Endodermal cell (in vitro differentiated cells): ENCODE results near the gene TTC7B. TPM values are rescaled to one million over a fixed set of nuclear protein-coding genes. Genes with fewer than 3 reads are reported as not detected.
"Not testable (repeated sequence)": the region's sequence is repeated elsewhere in the genome, so short reads cannot be mapped to it uniquely, and the experiment has no call there.

Source experiments
- DNase-seq: peaks from one replicate; pipeline ENCODE4 v3.0.0-alpha.2; 2017
- H3K27ac ChIP-seq: 2 replicates; pipeline ENCODE4 v1.5.1; 2013; ENCODE audit warnings: mild to moderate bottlenecking, low read depth, low read length, moderate library complexity
- H3K27me3 ChIP-seq: 2 replicates; pipeline ENCODE4 v1.6.1; 2013; ENCODE audit warnings: mild to moderate bottlenecking, low read length, moderate library complexity; ENCODE audit not compliant: insufficient read depth, control insufficient read depth, poor library complexity, severe bottlenecking
- H3K36me3 ChIP-seq: 2 replicates; pipeline ENCODE4 v1.7.0; 2013; ENCODE audit warnings: mild to moderate bottlenecking, low read length, moderate library complexity; ENCODE audit not compliant: control insufficient read depth, insufficient read depth
- H3K4me1 ChIP-seq: one replicate; pipeline ENCODE4 v1.7.0; 2013; ENCODE audit warnings: low read length; ENCODE audit not compliant: control insufficient read depth, insufficient read depth
- H3K4me3 ChIP-seq: 2 replicates; pipeline ENCODE4 v1.5.1; 2013; ENCODE audit warnings: mild to moderate bottlenecking, low read length, moderate library complexity
- H3K9ac ChIP-seq: 2 replicates; pipeline ENCODE4 v1.6.1; 2013; ENCODE audit warnings: mild to moderate bottlenecking, low read length, moderate library complexity; ENCODE audit not compliant: poor library complexity, severe bottlenecking; ENCODE audit errors: extremely low read depth
- H3K9me3 ChIP-seq: 2 replicates; pipeline ENCODE4 v1.6.1; 2013; ENCODE audit warnings: mild to moderate bottlenecking, low read length, moderate library complexity; ENCODE audit not compliant: control insufficient read depth
- H3K27ac Mint-ChIP-seq: 2 replicates; pipeline ENCODE4 v1.8.0; 2020; ENCODE audit warnings: mixed read lengths
- H3K27me3 Mint-ChIP-seq: 2 replicates; pipeline ENCODE4 v1.8.0; 2021; ENCODE audit warnings: mild to moderate bottlenecking, mixed read lengths; ENCODE audit not compliant: insufficient read depth
- H3K36me3 Mint-ChIP-seq: 2 replicates; pipeline ENCODE4 v1.8.0; 2020; ENCODE audit warnings: low read depth, mixed read lengths
- H3K4me1 Mint-ChIP-seq: 2 replicates; pipeline ENCODE4 v1.8.0; 2020; ENCODE audit warnings: mixed read lengths
- H3K4me3 Mint-ChIP-seq: 2 replicates; pipeline ENCODE4 v1.8.0; 2020; ENCODE audit warnings: mild to moderate bottlenecking, moderate library complexity, mixed read lengths
- H3K9me3 Mint-ChIP-seq: 2 replicates; pipeline ENCODE4 v1.8.0; 2020; ENCODE audit warnings: mild to moderate bottlenecking, mixed read lengths
- CTCF ChIP-seq: fragments of 200-600 bp; sonication (generic); conservative IDR thresholded peaks from 2 replicates; pipeline ENCODE4 v1.5.0; 2021; ENCODE audit warnings: antibody characterized with exemption, mild to moderate bottlenecking
- WGBS, 2 experiments: methylation state at CpG; one replicate each; pipeline versions ENCODE4 v1.1.5 to v1.1.7; 2013; ENCODE audit warnings: missing lambda C conversion rate in 2 of 2, mixed read lengths in 1 of 2; ENCODE audit not compliant: insufficient coverage in 1 of 2, insufficient read length in 1 of 2; 5-methylcytosine and 5-hydroxymethylcytosine counted together
- total RNA-seq, 2 donors: library from RNA; stranded (reverse); fragmentation: NEBNext Ultra II Directional in 1 of 2; extraction: Animal tissue kit (Norgen Biotek cat#: 25700) in 1 of 2; gene quantifications; 2 replicates in 1 of 2; 3 replicates in 1 of 2; pipeline ENCODE4 v1.2.1, GENCODE V29; 2021

Gene TTC7B
- total RNA-seq, 2 donors from 2014 or later = 51.3 to 62.6 TPM

GRCh38 chr14:90827919-90828610 is 11.8 kb upstream of the TTC7B start:
- Histone ChIP-seq H3K36me3 (no peaks in the 10 kb centered on the region), H3K27me3 (peaks cover 22% of the 10 kb centered on the region), H3K9ac (no peak overlapping the region), H3K4me1 (no peaks in the 10 kb centered on the region), H3K4me3 (peak overlapping the region; percentile 76), H3K9me3 (peaks cover 21% of the 10 kb centered on the region), H3K27ac (no peak overlapping the region)
- WGBS, 2 experiments = 8 to 10% methylated on average over 26 to 42 of the region's 42 CpGs
- Mint-ChIP-seq H3K9me3 (peaks cover 38% of the 10 kb centered on the region), H3K4me1 (no peaks in the 10 kb centered on the region), H3K27ac (no peak overlapping the region), H3K4me3 (peak overlapping the region; percentile 30), H3K27me3 (peaks cover 69% of the 10 kb centered on the region), H3K36me3 (peaks cover 2% of the 10 kb centered on the region)
- no peak for TF ChIP-seq CTCF
- peak; percentile 98 for DNase-seq

- H3K4me3 Mint-ChIP-seq = not testable (repeated sequence)
- H3K27me3 Mint-ChIP-seq = peaks cover 49% of the 10 kb centered on the region
- WGBS, 2 experiments = 87 to 89% methylated on average over 3 to 4 of the region's 4 CpGs
Measured at GRCh38 chr14:90823542-90823941, 7.3 kb upstream of the TTC7B start.

GRCh38 chr14:90820958-90821357 is 4.7 kb upstream of the TTC7B start:
- peaks cover 34% of the 10 kb centered on the region for H3K27me3 Mint-ChIP-seq
- Histone ChIP-seq H3K27me3 (no peaks in the 10 kb centered on the region), H3K36me3 (no peaks in the 10 kb centered on the region), H3K9ac (no peak overlapping the region), H3K4me1 (no peaks in the 10 kb centered on the region), H3K4me3 (no peak overlapping the region), H3K9me3 (peaks cover 22% of the 10 kb centered on the region), H3K27ac (no peak overlapping the region)
- peaks cover 39% of the 10 kb centered on the region for H3K9me3 Mint-ChIP-seq
- WGBS, 2 experiments = 78 to 83% methylated on average over 1 to 9 of the region's 11 CpGs
- H3K4me3 Mint-ChIP-seq = no peak overlapping the region
- no peaks in the 10 kb centered on the region for H3K4me1 Mint-ChIP-seq
- peaks cover 2% of the 10 kb centered on the region for H3K36me3 Mint-ChIP-seq
- no peak overlapping the region for H3K27ac Mint-ChIP-seq
- TF ChIP-seq CTCF = no peak
- no peak for DNase-seq

More at GRCh38 chr14:90823542-90823941, 7.3 kb upstream of the TTC7B start:
- H3K9me3 Mint-ChIP-seq = peaks cover 52% of the 10 kb centered on the region
- not testable (repeated sequence) for H3K4me1 Mint-ChIP-seq, H3K36me3 Mint-ChIP-seq, H3K27ac ChIP-seq, H3K36me3 ChIP-seq, H3K4me3 ChIP-seq, H3K27ac Mint-ChIP-seq, H3K4me1 ChIP-seq, DNase-seq, H3K27me3 ChIP-seq, H3K9ac ChIP-seq
- H3K9me3 ChIP-seq = peaks cover 28% of the 10 kb centered on the region
